HG02798 (cell line): ENCODE measurements around the gene RBMS1.

Experiments used
- ATAC-seq: cut with Tn5 transposase; IDR thresholded peaks from one replicate; pipeline ENCODE4 v1.9.1; 2021; ENCODE audit warnings: mild to moderate bottlenecking; ENCODE audit not compliant: unreplicated experiment, poor library complexity

The RBMS1 gene

GRCh38 chr2:160245614-160246155 is 247.9 kb downstream of the RBMS1 start:
- ATAC-seq: no peak

- no peak for ATAC-seq
These were observed 250.6 kb downstream of the RBMS1 start for GRCh38 chr2:160242893-160243564.

- ATAC-seq: no peak
These were observed 252.1 kb downstream of the RBMS1 start for GRCh38 chr2:160241251-160242137.

- no peak for ATAC-seq
These were observed 254.2 kb downstream of the RBMS1 start for GRCh38 chr2:160239436-160239835.

GRCh38 chr2:160238392-160238791 is 255.2 kb downstream of the RBMS1 start:
- no peak for ATAC-seq

GRCh38 chr2:160232905-160233475 is 260.6 kb downstream of the RBMS1 start:
- ATAC-seq: no peak

- ATAC-seq: no peak
These were observed 264.0 kb downstream of the RBMS1 start for GRCh38 chr2:160229591-160229990.

- ATAC-seq: no peak
These were observed 265.3 kb downstream of the RBMS1 start for GRCh38 chr2:160228141-160228917.

- no peak for ATAC-seq
These were observed 266.2 kb downstream of the RBMS1 start for GRCh38 chr2:160227293-160227915.

- ATAC-seq: no peak
These were observed 267.2 kb downstream of the RBMS1 start for GRCh38 chr2:160226367-160226766.

GRCh38 chr2:160225722-160226121 is 267.9 kb downstream of the RBMS1 start:
- ATAC-seq: no peak

- ATAC-seq: no peak
These were observed 269.1 kb downstream of the RBMS1 start for GRCh38 chr2:160224507-160224906.

- ATAC-seq: peak; percentile 92
These were observed 269.5 kb downstream of the RBMS1 start for GRCh38 chr2:160224060-160224459.

- ATAC-seq: no peak
These were observed 270.0 kb downstream of the RBMS1 start for GRCh38 chr2:160223560-160223959.

GRCh38 chr2:160222546-160223283 is 270.9 kb downstream of the RBMS1 start:
- no peak for ATAC-seq
